ENCODE data around the gene PTPDC1. TPM values are rescaled to one million over a fixed set of nuclear protein-coding genes. Genes with fewer than 3 reads are reported as not detected.
A peak's percentile ranks its signal among the peaks of the same experiment; 100 is the strongest.

Gene PTPDC1
- total and polyA plus RNA-seq, 9 of the 15 experiments (the other 6 are each of a cell fraction or from before 2014, with no cell fraction given): 1.1 to 8.1 (median 5.7) TPM

DNA sequence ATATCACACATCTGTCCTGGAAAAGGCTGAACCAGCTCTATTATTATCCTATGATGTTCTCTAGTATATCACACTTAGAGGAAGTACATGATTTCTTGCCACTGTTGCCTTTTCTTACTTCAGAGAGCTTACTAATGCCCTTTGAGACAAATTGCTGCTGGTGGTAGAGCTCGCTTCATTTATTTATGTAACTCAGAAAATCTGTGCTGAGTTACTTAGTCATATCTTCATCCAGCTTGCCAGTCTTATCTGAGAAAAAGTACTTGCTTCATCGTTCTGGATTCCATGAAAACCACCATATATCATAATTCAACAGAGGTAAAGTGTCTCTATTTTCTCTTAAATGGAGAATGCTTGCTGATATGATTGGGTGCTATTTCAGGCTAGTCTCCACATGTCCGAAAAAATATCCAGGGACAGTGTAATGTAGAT is 26.6 kb downstream of the PTPDC1 start (continued):
- TF ChIP-seq CREBBP (IDR thresholded peaks at IDR 0.05; ENCODE audit: low read depth, low read length) (no peak), JUND (IDR thresholded peaks at IDR 0.05; ENCODE audit: borderline replicate concordance, low read depth, low read length) (peak; percentile 56), JUND (tag; IDR thresholded peaks at IDR 0.05; ENCODE audit: borderline replicate concordance, low read depth, low read length) (peak; percentile 67; the same call in 1 of the 3 replicates), MAFG (tag; conservative IDR thresholded peaks at IDR 0.05) (no peak), DPF2 (IDR thresholded peaks at IDR 0.05) (peak; percentile 92), CEBPG (CRISPR knock-in tag; IDR thresholded peaks at IDR 0.05) (0 out of 2 replicates have a peak, but pooled peaks have one; percentile 7), CEBPG (tag; conservative IDR thresholded peaks at IDR 0.05 in 1 of 2, IDR thresholded peaks at IDR 0.05 in 1 of 2) (peak; percentile 47 to 68; a peak in 3 of 4 replicates), MAFF (IDR thresholded peaks at IDR 0.05; ENCODE audit: low read length) (peak; percentile 50), ELF2 (CRISPR knock-in tag; IDR thresholded peaks at IDR 0.05) (no peak), MAFK (IDR thresholded peaks at IDR 0.05; ENCODE audit: low read length) (peak; percentile 22; the same call in 1 of the 2 replicates), MTA1 (IDR thresholded peaks at IDR 0.05; ENCODE audit: borderline replicate concordance) (no peak), ZNF24 (IDR thresholded peaks at IDR 0.05) (no peak; the same call in 1 of the 2 replicates), CXXC5 (CRISPR knock-in tag; IDR thresholded peaks at IDR 0.05) (peak; percentile 47), DIDO1 (tag; IDR thresholded peaks at IDR 0.05; ENCODE audit: low read depth) (no peak), ZNF518B (CRISPR knock-in tag; IDR thresholded peaks at IDR 0.05) (no peak), MTA2 (IDR thresholded peaks at IDR 0.05; ENCODE audit: low read depth) (peak; percentile 75), ZBTB7A (IDR thresholded peaks at IDR 0.05; ENCODE audit: borderline replicate concordance, control insufficient read depth, low read depth, low read length) (no peak), TEAD4 (IDR thresholded peaks at IDR 0.05; ENCODE audit: low read length) (peak; percentile 96), TEAD4 (CRISPR knock-in tag; IDR thresholded peaks at IDR 0.05; ENCODE audit: borderline replicate concordance) (no peak)
- TF ChIP-seq, protein P1, sequence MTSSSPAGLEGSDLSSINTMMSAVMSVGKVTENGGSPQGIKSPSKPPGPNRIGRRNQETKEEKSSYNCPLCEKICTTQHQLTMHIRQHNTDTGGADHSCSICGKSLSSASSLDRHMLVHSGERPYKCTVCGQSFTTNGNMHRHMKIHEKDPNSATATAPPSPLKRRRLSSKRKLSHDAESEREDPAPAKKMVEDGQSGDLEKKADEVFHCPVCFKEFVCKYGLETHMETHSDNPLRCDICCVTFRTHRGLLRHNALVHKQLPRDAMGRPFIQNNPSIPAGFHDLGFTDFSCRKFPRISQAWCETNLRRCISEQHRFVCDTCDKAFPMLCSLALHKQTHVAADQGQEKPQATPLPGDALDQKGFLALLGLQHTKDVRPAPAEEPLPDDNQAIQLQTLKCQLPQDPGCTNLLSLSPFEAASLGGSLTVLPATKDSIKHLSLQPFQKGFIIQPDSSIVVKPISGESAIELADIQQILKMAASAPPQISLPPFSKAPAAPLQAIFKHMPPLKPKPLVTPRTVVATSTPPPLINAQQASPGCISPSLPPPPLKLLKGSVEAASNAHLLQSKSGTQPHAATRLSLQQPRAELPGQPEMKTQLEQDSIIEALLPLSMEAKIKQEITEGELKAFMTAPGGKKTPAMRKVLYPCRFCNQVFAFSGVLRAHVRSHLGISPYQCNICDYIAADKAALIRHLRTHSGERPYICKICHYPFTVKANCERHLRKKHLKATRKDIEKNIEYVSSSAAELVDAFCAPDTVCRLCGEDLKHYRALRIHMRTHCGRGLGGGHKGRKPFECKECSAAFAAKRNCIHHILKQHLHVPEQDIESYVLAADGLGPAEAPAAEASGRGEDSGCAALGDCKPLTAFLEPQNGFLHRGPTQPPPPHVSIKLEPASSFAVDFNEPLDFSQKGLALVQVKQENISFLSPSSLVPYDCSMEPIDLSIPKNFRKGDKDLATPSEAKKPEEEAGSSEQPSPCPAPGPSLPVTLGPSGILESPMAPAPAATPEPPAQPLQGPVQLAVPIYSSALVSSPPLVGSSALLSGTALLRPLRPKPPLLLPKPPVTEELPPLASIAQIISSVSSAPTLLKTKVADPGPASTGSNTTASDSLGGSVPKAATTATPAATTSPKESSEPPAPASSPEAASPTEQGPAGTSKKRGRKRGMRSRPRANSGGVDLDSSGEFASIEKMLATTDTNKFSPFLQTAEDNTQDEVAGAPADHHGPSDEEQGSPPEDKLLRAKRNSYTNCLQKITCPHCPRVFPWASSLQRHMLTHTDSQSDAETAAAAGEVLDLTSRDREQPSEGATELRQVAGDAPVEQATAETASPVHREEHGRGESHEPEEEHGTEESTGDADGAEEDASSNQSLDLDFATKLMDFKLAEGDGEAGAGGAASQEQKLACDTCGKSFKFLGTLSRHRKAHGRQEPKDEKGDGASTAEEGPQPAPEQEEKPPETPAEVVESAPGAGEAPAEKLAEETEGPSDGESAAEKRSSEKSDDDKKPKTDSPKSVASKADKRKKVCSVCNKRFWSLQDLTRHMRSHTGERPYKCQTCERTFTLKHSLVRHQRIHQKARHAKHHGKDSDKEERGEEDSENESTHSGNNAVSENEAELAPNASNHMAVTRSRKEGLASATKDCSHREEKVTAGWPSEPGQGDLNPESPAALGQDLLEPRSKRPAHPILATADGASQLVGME (CRISPR knock-in tag; IDR thresholded peaks at IDR 0.05): no peak

Measured in K562 (cell line).